HCT116 (cell line): ENCODE data around the gene PACS2. TPM values are rescaled to one million over a fixed set of nuclear protein-coding genes. Genes with fewer than 3 reads are reported as not detected.

Source experiments
- ATAC-seq: fragments of 200-7000 bp; cut with Tn5 transposase; 2 replicates; pipeline ENCODE4 v1.9.1; 2020; ENCODE audit warnings: mild to moderate bottlenecking, moderate library complexity
- BruUV-seq: library from RNA; stranded (reverse); fragments of 400-500 nt; replicated peaks from 2 replicates; lab custom pipeline; 2021; lab: Mats Ljungman, UMichigan
- CTCF ChIA-PET: fragments of 300-600 bp; sonication (Branson Sonifier 250); formaldehyde crosslinking; loops from one replicate; lab custom pipeline; 2021; ENCODE audit warnings: antibody characterized with exemption; lab: Charles Lee
- POLR2A ChIA-PET: fragments of 300-600, 350-600 bp; sonication (Branson Sonifier 250); formaldehyde crosslinking; loops from one replicate; lab custom pipeline; 2021; ENCODE audit warnings: antibody characterized with exemption; lab: Charles Lee
- RAD21 ChIA-PET, 2 experiments: fragments of 300-600 bp; sonication (Branson Sonifier 250); formaldehyde crosslinking; loops; one replicate each; lab custom pipeline; 2023; ENCODE audit warnings: low total read pairs in 2 of 2; ENCODE audit not compliant: uncharacterized antibody in 2 of 2, unreplicated experiment in 2 of 2, low non-redundant PET in 1 of 2; lab: Charles Lee
- DNase-seq: peaks from one replicate; pipeline ENCODE4 v3.0.0-alpha.2; 2010; ENCODE audit warnings: low read depth, low spot score
- H2AFZ ChIP-seq: fragments of 200-600 bp; shearing (Covaris generic), sonication (generic); 2 replicates; pipeline ENCODE4 v1.6.1; 2017; ENCODE audit warnings: low read depth, mixed run types, mixed read lengths, antibody characterized with exemption, low read length; ENCODE audit not compliant: poor library complexity, severe bottlenecking
- H3K27ac ChIP-seq: 2 replicates; pipeline ENCODE4 v1.5.1; 2012; ENCODE audit warnings: low read depth, low read length
- H3K27me3 ChIP-seq: fragments of 200-600 bp; sonication (generic); 2 replicates; pipeline ENCODE4 v1.6.1; 2016; ENCODE audit warnings: mixed run types, low read length, mixed read lengths; ENCODE audit not compliant: insufficient read depth
- H3K36me3 ChIP-seq, 2 experiments: fragments of 200-500 bp in 1 of 2; fragments of 200-600 bp in 1 of 2; sonication (Bioruptor generic) in 1 of 2; sonication (generic) in 1 of 2; 2 replicates each; pipeline versions ENCODE4 v1.5.1 to v1.6.1; 2014 to 2016; ENCODE audit warnings: low read length in 2 of 2, inconsistent platforms in 1 of 2, mixed read lengths in 1 of 2, mixed run types in 1 of 2; ENCODE audit not compliant: insufficient read depth in 2 of 2, control insufficient read depth in 1 of 2
- H3K4me1 ChIP-seq, 2 experiments: fragments of 200-600 bp in 1 of 2; sonication (generic) in 1 of 2; 2 replicates each; pipeline versions ENCODE4 v1.5.1 to v1.6.1; 2012 to 2017; ENCODE audit warnings: low read length in 2 of 2, inconsistent platforms in 1 of 2, mild to moderate bottlenecking in 1 of 2, mixed read lengths in 1 of 2, mixed run types in 1 of 2, moderate library complexity in 1 of 2; ENCODE audit not compliant: insufficient read depth in 2 of 2, control insufficient read depth in 1 of 2
- H3K4me2 ChIP-seq: fragments of 200-600 bp; sonication (generic); 2 replicates; pipeline ENCODE4 v1.6.1; 2017; ENCODE audit warnings: mixed run types, low read length, mixed read lengths
- H3K4me3 ChIP-seq, 2 experiments: fragments of 200-600 bp in 1 of 2; sonication (generic) in 1 of 2; replicated peaks in 1 of 2; 2 replicates each; pipeline ENCODE4 v1.5.1; 2011 to 2016; ENCODE audit warnings: low read length in 2 of 2, control low read depth in 1 of 2, low read depth in 1 of 2, mild to moderate bottlenecking in 1 of 2, mixed read lengths in 1 of 2, mixed run types in 1 of 2
- H3K79me2 ChIP-seq: fragments of 200-600 bp; sonication (generic); 2 replicates; pipeline ENCODE4 v1.6.1; 2017; ENCODE audit warnings: mild to moderate bottlenecking, mixed run types, low read length, moderate library complexity, mixed read lengths; ENCODE audit not compliant: insufficient read depth
- H3K9ac ChIP-seq: fragments of 200-600 bp; sonication (generic); 2 replicates; pipeline ENCODE4 v1.6.1; 2016; ENCODE audit warnings: low read length, mixed read lengths
- H3K9me2 ChIP-seq: fragments of 200-600 bp; sonication (generic), shearing (Covaris generic); 2 replicates; pipeline ENCODE4 v1.6.1; 2017; ENCODE audit warnings: mixed run types, mild to moderate bottlenecking, moderate library complexity; ENCODE audit not compliant: insufficient read depth
- H3K9me3 ChIP-seq, 2 experiments: fragments of 200-500 bp in 1 of 2; fragments of 200-600 bp in 1 of 2; sonication (Bioruptor generic) in 1 of 2; sonication (generic) in 1 of 2; 2 replicates each; pipeline ENCODE4 v1.6.1; 2014 to 2017; ENCODE audit warnings: low read length in 2 of 2, mixed read lengths in 2 of 2, inconsistent platforms in 1 of 2, low read depth in 1 of 2, mild to moderate bottlenecking in 1 of 2, mixed run types in 1 of 2, moderate library complexity in 1 of 2; ENCODE audit not compliant: control insufficient read depth in 1 of 2, insufficient read depth in 1 of 2
- H4K20me1 ChIP-seq: fragments of 200-600 bp; sonication (generic), shearing (Covaris generic); 2 replicates; pipeline ENCODE4 v1.6.1; 2017; ENCODE audit warnings: mixed run types, mild to moderate bottlenecking, moderate library complexity; ENCODE audit not compliant: insufficient read depth
- EGR1 ChIP-seq: IDR thresholded peaks from 2 replicates; pipeline ENCODE4 v1.6.1; 2012; ENCODE audit warnings: low read depth
- ELF1 ChIP-seq: IDR thresholded peaks from 2 replicates; pipeline ENCODE4 v1.6.1; 2012; ENCODE audit warnings: low read depth, borderline replicate concordance
- EZH2 ChIP-seq: fragments of 200-600 bp; sonication (generic); IDR thresholded peaks from 2 replicates; pipeline ENCODE4 v1.6.1; 2017; ENCODE audit warnings: antibody characterized with exemption, mixed run types
- POLR2A ChIP-seq: IDR thresholded peaks from 2 replicates; pipeline ENCODE4 v1.7.0; 2011; ENCODE audit warnings: borderline replicate concordance; ENCODE audit not compliant: insufficient read depth, insufficient read length; ENCODE audit errors: extremely low read depth
- RAD21 ChIP-seq: IDR thresholded peaks from 2 replicates; pipeline ENCODE4 v1.6.1; 2012; ENCODE audit warnings: low read depth, mild to moderate bottlenecking
- SIN3A ChIP-seq: IDR thresholded peaks from 2 replicates; pipeline ENCODE4 v1.6.1; 2012; ENCODE audit warnings: low read depth
- SP1 ChIP-seq: IDR thresholded peaks from 2 replicates; pipeline ENCODE4 v1.6.1; 2012; ENCODE audit warnings: low read depth
- SRF ChIP-seq: IDR thresholded peaks from 2 replicates; pipeline ENCODE4 v1.6.1; 2012; ENCODE audit warnings: low read depth
- YY1 ChIP-seq: IDR thresholded peaks from 2 replicates; pipeline ENCODE4 v1.6.1; 2011; ENCODE audit warnings: low read length, low read depth, moderate library complexity, mild to moderate bottlenecking; ENCODE audit not compliant: insufficient replicate concordance; ENCODE audit errors: extremely low read depth
- ZNF274 ChIP-seq: fragments of 200-500 bp; sonication (Bioruptor generic); IDR thresholded peaks from 2 replicates; pipeline ENCODE4 v1.6.1; 2014; ENCODE audit warnings: mild to moderate bottlenecking, low read depth, low read length, inconsistent platforms
- intact Hi-C: fragments of 100-400 bp; cut with micrococcal nuclease; formaldehyde crosslinking; loops from 2 replicates; pipeline ENCODE4 v1.10.0; 2022
- total RNA-seq: library from RNA; stranded (reverse); gene quantifications from one replicate; pipeline ENCODE4 v1.2.1, GENCODE V29; 2021; ENCODE audit not compliant: unreplicated experiment
- TF ChIP-seq, protein P1 (sequence below): IDR thresholded peaks from 2 replicates; pipeline ENCODE4 v1.6.1; 2012; ENCODE audit warnings: low read depth
- TF ChIP-seq, protein P2 (sequence below): IDR thresholded peaks from 2 replicates; pipeline ENCODE4 v1.6.1; 2012
- TF ChIP-seq, protein P3 (sequence below): IDR thresholded peaks from 2 replicates; pipeline ENCODE4 v1.6.1; 2011; ENCODE audit warnings: mild to moderate bottlenecking, low read length, moderate library complexity; ENCODE audit not compliant: insufficient replicate concordance; ENCODE audit errors: extremely low read depth

Gene PACS2
- total RNA-seq, 1 experiment from 2014 or later = 75.5 TPM

DNA sequence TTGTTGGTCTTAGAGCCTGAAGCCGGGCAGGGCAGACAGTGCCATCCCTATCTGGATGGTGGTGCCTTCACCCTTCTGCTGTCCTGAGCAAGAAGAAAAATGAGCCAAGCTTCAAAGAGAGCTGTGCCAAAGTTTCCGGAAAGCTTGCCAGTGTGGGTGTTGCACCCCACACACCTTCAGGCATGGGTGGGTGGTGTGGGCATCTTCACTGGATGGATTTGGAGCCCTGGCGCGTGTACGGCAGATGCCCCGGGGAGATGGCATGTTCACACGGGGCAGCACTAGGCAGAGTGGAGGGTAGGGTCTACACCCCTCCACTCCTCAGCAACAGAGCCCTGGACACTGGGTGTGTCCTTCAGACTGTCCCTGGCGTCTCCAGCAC lies 33.0 kb downstream of the PACS2 start:
- ChIA-PET POLR2A (no interaction called here), RAD21 (no interaction called here), CTCF (no interaction called here)
- no peak for ATAC-seq
- no peaks in the 10 kb centered on the region for H3K9me3 ChIP-seq
- no peak for TF ChIP-seq POLR2A
- TF ChIP-seq RAD21 = no peak
- TF ChIP-seq YY1 = no peak
- no peak for TF ChIP-seq ELF1
- no peak for TF ChIP-seq EGR1
- TF ChIP-seq SP1 = no peak
- TF ChIP-seq, protein P1, sequence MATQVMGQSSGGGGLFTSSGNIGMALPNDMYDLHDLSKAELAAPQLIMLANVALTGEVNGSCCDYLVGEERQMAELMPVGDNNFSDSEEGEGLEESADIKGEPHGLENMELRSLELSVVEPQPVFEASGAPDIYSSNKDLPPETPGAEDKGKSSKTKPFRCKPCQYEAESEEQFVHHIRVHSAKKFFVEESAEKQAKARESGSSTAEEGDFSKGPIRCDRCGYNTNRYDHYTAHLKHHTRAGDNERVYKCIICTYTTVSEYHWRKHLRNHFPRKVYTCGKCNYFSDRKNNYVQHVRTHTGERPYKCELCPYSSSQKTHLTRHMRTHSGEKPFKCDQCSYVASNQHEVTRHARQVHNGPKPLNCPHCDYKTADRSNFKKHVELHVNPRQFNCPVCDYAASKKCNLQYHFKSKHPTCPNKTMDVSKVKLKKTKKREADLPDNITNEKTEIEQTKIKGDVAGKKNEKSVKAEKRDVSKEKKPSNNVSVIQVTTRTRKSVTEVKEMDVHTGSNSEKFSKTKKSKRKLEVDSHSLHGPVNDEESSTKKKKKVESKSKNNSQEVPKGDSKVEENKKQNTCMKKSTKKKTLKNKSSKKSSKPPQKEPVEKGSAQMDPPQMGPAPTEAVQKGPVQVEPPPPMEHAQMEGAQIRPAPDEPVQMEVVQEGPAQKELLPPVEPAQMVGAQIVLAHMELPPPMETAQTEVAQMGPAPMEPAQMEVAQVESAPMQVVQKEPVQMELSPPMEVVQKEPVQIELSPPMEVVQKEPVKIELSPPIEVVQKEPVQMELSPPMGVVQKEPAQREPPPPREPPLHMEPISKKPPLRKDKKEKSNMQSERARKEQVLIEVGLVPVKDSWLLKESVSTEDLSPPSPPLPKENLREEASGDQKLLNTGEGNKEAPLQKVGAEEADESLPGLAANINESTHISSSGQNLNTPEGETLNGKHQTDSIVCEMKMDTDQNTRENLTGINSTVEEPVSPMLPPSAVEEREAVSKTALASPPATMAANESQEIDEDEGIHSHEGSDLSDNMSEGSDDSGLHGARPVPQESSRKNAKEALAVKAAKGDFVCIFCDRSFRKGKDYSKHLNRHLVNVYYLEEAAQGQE = no peak
- no peak for TF ChIP-seq ZNF274
- no peak for TF ChIP-seq SRF
- TF ChIP-seq, protein P2, sequence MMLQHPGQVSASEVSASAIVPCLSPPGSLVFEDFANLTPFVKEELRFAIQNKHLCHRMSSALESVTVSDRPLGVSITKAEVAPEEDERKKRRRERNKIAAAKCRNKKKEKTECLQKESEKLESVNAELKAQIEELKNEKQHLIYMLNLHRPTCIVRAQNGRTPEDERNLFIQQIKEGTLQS = no peak
- TF ChIP-seq SIN3A = no peak
- no peak for TF ChIP-seq EZH2
- TF ChIP-seq, protein P3, sequence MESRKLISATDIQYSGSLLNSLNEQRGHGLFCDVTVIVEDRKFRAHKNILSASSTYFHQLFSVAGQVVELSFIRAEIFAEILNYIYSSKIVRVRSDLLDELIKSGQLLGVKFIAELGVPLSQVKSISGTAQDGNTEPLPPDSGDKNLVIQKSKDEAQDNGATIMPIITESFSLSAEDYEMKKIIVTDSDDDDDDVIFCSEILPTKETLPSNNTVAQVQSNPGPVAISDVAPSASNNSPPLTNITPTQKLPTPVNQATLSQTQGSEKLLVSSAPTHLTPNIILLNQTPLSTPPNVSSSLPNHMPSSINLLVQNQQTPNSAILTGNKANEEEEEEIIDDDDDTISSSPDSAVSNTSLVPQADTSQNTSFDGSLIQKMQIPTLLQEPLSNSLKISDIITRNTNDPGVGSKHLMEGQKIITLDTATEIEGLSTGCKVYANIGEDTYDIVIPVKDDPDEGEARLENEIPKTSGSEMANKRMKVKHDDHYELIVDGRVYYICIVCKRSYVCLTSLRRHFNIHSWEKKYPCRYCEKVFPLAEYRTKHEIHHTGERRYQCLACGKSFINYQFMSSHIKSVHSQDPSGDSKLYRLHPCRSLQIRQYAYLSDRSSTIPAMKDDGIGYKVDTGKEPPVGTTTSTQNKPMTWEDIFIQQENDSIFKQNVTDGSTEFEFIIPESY = no peak
- H4K20me1 ChIP-seq = no peaks in the 10 kb centered on the region
- intact Hi-C loops = no loop called here
- H3K79me2 ChIP-seq = no peaks in the 10 kb centered on the region
- H3K27ac ChIP-seq = no peak overlapping the region
- H3K36me3 ChIP-seq = no peaks in the 10 kb centered on the region
- H3K4me2 ChIP-seq = no peak overlapping the region
- no peak overlapping the region for H3K9ac ChIP-seq
- H3K4me3 ChIP-seq = no peak overlapping the region
- no peak for DNase-seq
- H3K9me2 ChIP-seq = no peaks in the 10 kb centered on the region
- H3K4me1 ChIP-seq = peaks cover 8 to 12% of the 10 kb centered on the region in 2 experiments; a peak in 2 of 4 replicates
- no peak overlapping the region for H2AFZ ChIP-seq
- no TSS peak for BruUV-seq
- no peaks in the 10 kb centered on the region for H3K27me3 ChIP-seq
